NCI-H524 treated with DMSO at 0.1 percent for 48 hours (cell line): ENCODE data around the gene PHACTR2.
"Not testable (repeated sequence)": the region's sequence is repeated elsewhere in the genome, so short reads cannot be mapped to it uniquely, and the experiment has no call there.

Source experiments
- DNase-seq: peaks from one replicate; lab custom pipeline; 2025; lab: John Stamatoyannopoulos, UW

PHACTR2 gene

GRCh38 chr6:143698759-143699429, 21.1 kb downstream of the PHACTR2 start:
- DNase-seq = no peak

- no peak for DNase-seq
These were observed 21.7 kb downstream of the PHACTR2 start for GRCh38 chr6:143699430-143699825.

- no peak for DNase-seq
These were observed 23.1 kb downstream of the PHACTR2 start for GRCh38 chr6:143700684-143701348.

- no peak for DNase-seq
These were observed 23.8 kb downstream of the PHACTR2 start for GRCh38 chr6:143701349-143702234.

- DNase-seq = no peak
These were observed 27.8 kb downstream of the PHACTR2 start for GRCh38 chr6:143705569-143705968.

- no peak for DNase-seq
These were observed 29.9 kb downstream of the PHACTR2 start for GRCh38 chr6:143707697-143708096.

GRCh38 chr6:143708889-143709288, 31.1 kb downstream of the PHACTR2 start:
- DNase-seq = no peak

- no peak for DNase-seq
These were observed 33.9 kb downstream of the PHACTR2 start for GRCh38 chr6:143711714-143712113.

- no peak for DNase-seq
These were observed 40.7 kb downstream of the PHACTR2 start for GRCh38 chr6:143718472-143718871.

GRCh38 chr6:143721642-143722041, 43.9 kb downstream of the PHACTR2 start:
- DNase-seq = no peak

- DNase-seq = no peak
These were observed 47.1 kb downstream of the PHACTR2 start for GRCh38 chr6:143724876-143725275.

- no peak for DNase-seq
These were observed 48.4 kb downstream of the PHACTR2 start for GRCh38 chr6:143726015-143726647.

- DNase-seq = no peak
These were observed 49.3 kb downstream of the PHACTR2 start for GRCh38 chr6:143727035-143727434.

- DNase-seq = no peak
These were observed 54.0 kb downstream of the PHACTR2 start for GRCh38 chr6:143731789-143732188.

- no peak for DNase-seq
These were observed 54.8 kb downstream of the PHACTR2 start for GRCh38 chr6:143732536-143732935.

- no peak for DNase-seq
These were observed 55.7 kb downstream of the PHACTR2 start for GRCh38 chr6:143733510-143733909.

- DNase-seq = no peak
These were observed 56.9 kb downstream of the PHACTR2 start for GRCh38 chr6:143734641-143735063.

- DNase-seq = not testable (repeated sequence)
These were observed 60.4 kb downstream of the PHACTR2 start for GRCh38 chr6:143738072-143738690.

- DNase-seq = no peak
These were observed 61.6 kb downstream of the PHACTR2 start for GRCh38 chr6:143739341-143739851.

- no peak for DNase-seq
These were observed 62.4 kb downstream of the PHACTR2 start for GRCh38 chr6:143740213-143740612.

GRCh38 chr6:143741480-143741879, 63.7 kb downstream of the PHACTR2 start:
- DNase-seq = no peak
